Activated CD8-positive, alpha-beta T cell treated with anti-CD3 and anti-CD28 coated beads, Interleukin-2, amount 10 ng/mL, durations not matched to agents 7 days and 5 days (primary cell): ENCODE results near the gene NAGK. TPM values are rescaled to one million over a fixed set of nuclear protein-coding genes. Genes with fewer than 3 reads are reported as not detected.
A peak's percentile ranks its signal among the peaks of the same experiment; 100 is the strongest.
"Not testable (repeated sequence)": the region's sequence is repeated elsewhere in the genome, so short reads cannot be mapped to it uniquely, and the experiment has no call there.

Experiments
- ATAC-seq: fragments of 150-1000 bp; cut with Tn5 transposase; one replicate; pipeline ENCODE4 v1.10.0; 2021; ENCODE audit warnings: moderate library complexity
- CTCF ChIA-PET: fragments of 350-600 bp; sonication (Branson Sonifier 250); formaldehyde crosslinking; loops from one replicate; lab custom pipeline; 2021; ENCODE audit warnings: antibody characterized with exemption; lab: Charles Lee
- POLR2A ChIA-PET: fragments of 350-600 bp; sonication (Branson Sonifier 250); formaldehyde crosslinking; loops from one replicate; lab custom pipeline; 2021; ENCODE audit warnings: antibody characterized with exemption; lab: Charles Lee
- DNase-seq: peaks from one replicate; pipeline ENCODE4 v3.0.0-alpha.2; 2020
- H3K27ac Mint-ChIP-seq: one replicate; pipeline ENCODE4 v1.8.0; 2021; ENCODE audit warnings: mild to moderate bottlenecking, mixed read lengths
- H3K27me3 Mint-ChIP-seq: one replicate; pipeline ENCODE4 v1.8.0; 2021; ENCODE audit warnings: low read depth, mixed read lengths
- H3K36me3 Mint-ChIP-seq: one replicate; pipeline ENCODE4 v1.8.0; 2021; ENCODE audit warnings: low read depth, mixed read lengths
- H3K4me1 Mint-ChIP-seq: one replicate; pipeline ENCODE4 v1.8.0; 2021; ENCODE audit warnings: low read depth, mixed read lengths
- H3K4me3 Mint-ChIP-seq: one replicate; pipeline ENCODE4 v1.8.0; 2021; ENCODE audit warnings: mild to moderate bottlenecking, mixed read lengths
- H3K9me3 Mint-ChIP-seq: one replicate; pipeline ENCODE4 v1.8.0; 2022; ENCODE audit warnings: mixed read lengths; ENCODE audit not compliant: insufficient read depth
- total RNA-seq, 2 experiments: library from RNA; stranded (reverse); gene quantifications; one replicate each; pipeline ENCODE4 v1.2.3, GENCODE V29; 2021

NAGK gene
- total RNA-seq, 2 experiments from 2014 or later: 68.3 to 75.3 TPM

- ChIA-PET CTCF (interaction anchor here (0.8 to 6.6 kb wide), 11 partner anchors 9 to 261 kb away, joined by 3 to 56 read pairs (median 6); partner anchors contain the start of genes MCEE, MPHOSPH10 and ZNF638), POLR2A (interaction anchor here (2.7 kb wide), 1 partner anchor 60 kb away, joined by 21 read pairs; the partner anchor contains the start of genes MCEE and MPHOSPH10)
- DNase-seq (no peak), ATAC-seq (no peak)
- H3K9me3 Mint-ChIP-seq: no peaks in the 10 kb centered on the region
- H3K27ac Mint-ChIP-seq: no peak overlapping the region
- no peak overlapping the region for H3K4me3 Mint-ChIP-seq
- H3K27me3 Mint-ChIP-seq: no peaks in the 10 kb centered on the region
- H3K36me3 Mint-ChIP-seq: peaks cover 44% of the 10 kb centered on the region
- H3K4me1 Mint-ChIP-seq: peaks cover 59% of the 10 kb centered on the region
Observed at GRCh38 chr2:71070294-71071093, 2.0 kb downstream of the NAGK start.

- H3K4me3 Mint-ChIP-seq: peak overlapping the region; percentile 56
- ChIA-PET CTCF (interaction anchor here (0.7 to 6.6 kb wide), 12 partner anchors 11 to 260 kb away, joined by 3 to 56 read pairs (median 6); partner anchors contain the start of genes MPHOSPH10 and ZNF638), POLR2A (interaction anchor here (2.7 kb wide), 1 partner anchor 59 kb away, joined by 21 read pairs; the partner anchor contains the start of genes MCEE and MPHOSPH10)
- H3K27ac Mint-ChIP-seq: peak overlapping the region; percentile 73
- H3K4me1 Mint-ChIP-seq: peaks cover 57% of the 10 kb centered on the region
- H3K9me3 Mint-ChIP-seq: no peaks in the 10 kb centered on the region
- H3K27me3 Mint-ChIP-seq: no peaks in the 10 kb centered on the region
- DNase-seq (peak; percentile 47), ATAC-seq (no peak)
- peaks cover 47% of the 10 kb centered on the region for H3K36me3 Mint-ChIP-seq
Observed at GRCh38 chr2:71071681-71072398, 3.4 kb downstream of the NAGK start.

GRCh38 chr2:71072492-71072891, 4.0 kb downstream of the NAGK start:
- Mint-ChIP-seq H3K36me3 (peaks cover 51% of the 10 kb centered on the region), H3K4me1 (peaks cover 52% of the 10 kb centered on the region), H3K9me3 (no peaks in the 10 kb centered on the region), H3K27me3 (no peaks in the 10 kb centered on the region), H3K4me3 (peak overlapping the region; percentile 56), H3K27ac (peak overlapping the region; percentile 73)
- CTCF ChIA-PET: interaction anchor here (0.7 to 6.6 kb wide), 10 partner anchors 10 to 124 kb away, joined by 3 to 56 read pairs (median 6); partner anchors contain the start of gene MPHOSPH10
- no peak for ATAC-seq
- POLR2A ChIA-PET: interaction anchor here (2.7 kb wide), 1 partner anchor 58 kb away, joined by 21 read pairs; the partner anchor contains the start of genes MCEE and MPHOSPH10
- DNase-seq: no peak

- H3K27me3 Mint-ChIP-seq: no peaks in the 10 kb centered on the region
- peak overlapping the region; percentile 17 for H3K27ac Mint-ChIP-seq
- ATAC-seq: no peak
- POLR2A ChIA-PET: no interaction called here
- H3K9me3 Mint-ChIP-seq: no peaks in the 10 kb centered on the region
- CTCF ChIA-PET: interaction anchor here (6.6 kb wide), 1 partner anchor 26 kb away, joined by 56 read pairs; no protein-coding TSS in a partner anchor
- no peak for DNase-seq
- no peak overlapping the region for H3K4me3 Mint-ChIP-seq
- H3K4me1 Mint-ChIP-seq: peaks cover 47% of the 10 kb centered on the region
- peaks cover 54% of the 10 kb centered on the region for H3K36me3 Mint-ChIP-seq
Observed at GRCh38 chr2:71073475-71073874, 5.0 kb downstream of the NAGK start.

GRCh38 chr2:71074893-71075395, 6.5 kb downstream of the NAGK start:
- Mint-ChIP-seq H3K27ac (no peak overlapping the region), H3K36me3 (peaks cover 57% of the 10 kb centered on the region), H3K27me3 (no peaks in the 10 kb centered on the region), H3K9me3 (no peaks in the 10 kb centered on the region), H3K4me3 (no peak overlapping the region), H3K4me1 (peaks cover 37% of the 10 kb centered on the region)
- no peak for DNase-seq
- ATAC-seq: no peak
- ChIA-PET POLR2A (no interaction called here), CTCF (interaction anchor here (2.6 kb wide), 1 partner anchor 26 kb away, joined by 11 read pairs; no protein-coding TSS in a partner anchor)

GRCh38 chr2:71078624-71079023, 10.2 kb downstream of the NAGK start:
- Mint-ChIP-seq H3K27ac (no peak overlapping the region), H3K27me3 (no peaks in the 10 kb centered on the region), H3K4me3 (no peak overlapping the region), H3K4me1 (peaks cover 11% of the 10 kb centered on the region), H3K9me3 (no peaks in the 10 kb centered on the region), H3K36me3 (peaks cover 29% of the 10 kb centered on the region)
- CTCF ChIA-PET: interaction anchor here (1.0 kb wide), 1 partner anchor 22 kb away, joined by 3 read pairs; no protein-coding TSS in a partner anchor
- POLR2A ChIA-PET: interaction anchor here (2.7 kb wide), 1 partner anchor 10 kb away, joined by 16 read pairs; the partner anchor contains the start of gene NAGK
- DNase-seq (no peak), ATAC-seq (no peak)

GRCh38 chr2:71082402-71083252, 14.2 kb downstream of the NAGK start:
- ChIA-PET CTCF (interaction anchor here (0.9 kb wide), 1 partner anchor 11 kb away, joined by 3 read pairs; no protein-coding TSS in a partner anchor), POLR2A (no interaction called here)
- ATAC-seq (no peak), DNase-seq (peak; percentile 44)
- peaks cover 12% of the 10 kb centered on the region for H3K27me3 Mint-ChIP-seq
- peaks cover 12% of the 10 kb centered on the region for H3K4me1 Mint-ChIP-seq
- H3K36me3 Mint-ChIP-seq: peaks cover 10% of the 10 kb centered on the region
- H3K27ac Mint-ChIP-seq: no peak overlapping the region
- H3K4me3 Mint-ChIP-seq: no peak overlapping the region
- no peaks in the 10 kb centered on the region for H3K9me3 Mint-ChIP-seq

- H3K36me3 Mint-ChIP-seq, CTCF ChIA-PET, H3K4me3 Mint-ChIP-seq, ATAC-seq, H3K27ac Mint-ChIP-seq, POLR2A ChIA-PET, H3K9me3 Mint-ChIP-seq, DNase-seq: not testable (repeated sequence)
- H3K4me1 Mint-ChIP-seq: peaks cover 12% of the 10 kb centered on the region
- peaks cover 12% of the 10 kb centered on the region for H3K27me3 Mint-ChIP-seq
Observed at GRCh38 chr2:71083297-71083696, 14.8 kb downstream of the NAGK start.

GRCh38 chr2:71083752-71084312, 15.4 kb downstream of the NAGK start:
- not testable (repeated sequence) for H3K27ac Mint-ChIP-seq, H3K4me3 Mint-ChIP-seq, ATAC-seq, H3K9me3 Mint-ChIP-seq, DNase-seq, H3K36me3 Mint-ChIP-seq
- peaks cover 12% of the 10 kb centered on the region for H3K27me3 Mint-ChIP-seq
- ChIA-PET POLR2A (interaction anchor here (1.0 kb wide), 1 partner anchor 14 kb away, joined by 4 read pairs; no protein-coding TSS in a partner anchor), CTCF (interaction anchor here (1.1 kb wide), 1 partner anchor 12 kb away, joined by 4 read pairs; no protein-coding TSS in a partner anchor)
- peaks cover 12% of the 10 kb centered on the region for H3K4me1 Mint-ChIP-seq

GRCh38 chr2:71085325-71086003, 17.0 kb downstream of the NAGK start:
- H3K27ac Mint-ChIP-seq, H3K36me3 Mint-ChIP-seq, CTCF ChIA-PET, POLR2A ChIA-PET, H3K4me3 Mint-ChIP-seq, ATAC-seq, DNase-seq, H3K9me3 Mint-ChIP-seq: not testable (repeated sequence)
- Mint-ChIP-seq H3K4me1 (peaks cover 12% of the 10 kb centered on the region), H3K27me3 (peaks cover 12% of the 10 kb centered on the region)
